BE2C (cell line): ENCODE results near the gene GARIN5A.

Experiments
- DNase-seq: peaks from one replicate; pipeline ENCODE4 v3.0.0-alpha.2; 2020
- H3K27me3 ChIP-seq: fragments of 250-450 bp; sonication (Bioruptor Pico); 2 replicates; pipeline ENCODE4 v1.5.1; 2020; ENCODE audit warnings: mild to moderate bottlenecking
- H3K36me3 ChIP-seq: fragments of 250-450 bp; sonication (Bioruptor Pico); 2 replicates; pipeline ENCODE4 v1.5.1; 2020; ENCODE audit warnings: mild to moderate bottlenecking
- H3K4me1 ChIP-seq: fragments of 250-450 bp; sonication (Bioruptor Pico); 2 replicates; pipeline ENCODE4 v1.5.1; 2020
- H3K4me3 ChIP-seq: 2 replicates; pipeline ENCODE4 v1.5.1; 2011; ENCODE audit warnings: low read depth, low read length
- H3K9me3 ChIP-seq: fragments of 250-450 bp; sonication (Bioruptor Pico); 2 replicates; pipeline ENCODE4 v1.5.1; 2020
- TF ChIP-seq, protein P1 (sequence below): IDR thresholded peaks from 2 replicates; pipeline ENCODE4 v1.5.1; 2012; ENCODE audit warnings: mild to moderate bottlenecking, low read depth, low read length

The GARIN5A gene

DNA sequence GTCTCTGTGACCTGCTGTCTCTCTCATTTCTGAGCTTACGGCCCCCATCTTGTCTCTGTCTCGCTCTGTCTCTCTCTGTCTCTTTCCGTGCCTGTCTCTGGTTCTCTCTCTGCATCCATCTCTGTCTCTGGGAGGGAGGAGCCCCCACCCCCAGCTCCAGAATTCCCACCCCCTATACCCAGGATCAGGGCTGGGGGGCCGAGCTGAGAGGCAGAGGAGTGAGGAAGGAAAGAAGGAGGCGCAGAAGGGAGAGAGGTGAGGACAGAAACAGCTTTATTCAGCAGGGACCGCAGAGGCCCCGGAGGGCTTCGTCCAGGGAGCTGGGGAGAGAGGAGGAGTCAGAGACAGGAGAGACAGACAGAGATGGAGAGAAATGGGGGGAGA lies 20.4 kb upstream of the GARIN5A start:
- H3K36me3 ChIP-seq, result no peaks in the 10 kb centered on the region
- TF ChIP-seq, protein P1, sequence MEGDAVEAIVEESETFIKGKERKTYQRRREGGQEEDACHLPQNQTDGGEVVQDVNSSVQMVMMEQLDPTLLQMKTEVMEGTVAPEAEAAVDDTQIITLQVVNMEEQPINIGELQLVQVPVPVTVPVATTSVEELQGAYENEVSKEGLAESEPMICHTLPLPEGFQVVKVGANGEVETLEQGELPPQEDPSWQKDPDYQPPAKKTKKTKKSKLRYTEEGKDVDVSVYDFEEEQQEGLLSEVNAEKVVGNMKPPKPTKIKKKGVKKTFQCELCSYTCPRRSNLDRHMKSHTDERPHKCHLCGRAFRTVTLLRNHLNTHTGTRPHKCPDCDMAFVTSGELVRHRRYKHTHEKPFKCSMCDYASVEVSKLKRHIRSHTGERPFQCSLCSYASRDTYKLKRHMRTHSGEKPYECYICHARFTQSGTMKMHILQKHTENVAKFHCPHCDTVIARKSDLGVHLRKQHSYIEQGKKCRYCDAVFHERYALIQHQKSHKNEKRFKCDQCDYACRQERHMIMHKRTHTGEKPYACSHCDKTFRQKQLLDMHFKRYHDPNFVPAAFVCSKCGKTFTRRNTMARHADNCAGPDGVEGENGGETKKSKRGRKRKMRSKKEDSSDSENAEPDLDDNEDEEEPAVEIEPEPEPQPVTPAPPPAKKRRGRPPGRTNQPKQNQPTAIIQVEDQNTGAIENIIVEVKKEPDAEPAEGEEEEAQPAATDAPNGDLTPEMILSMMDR, result no peak
- DNase-seq, result no peak
- peaks cover 7% of the 10 kb centered on the region for H3K27me3 ChIP-seq
- no peaks in the 10 kb centered on the region for H3K9me3 ChIP-seq
- peaks cover 4% of the 10 kb centered on the region; the same call in 1 of the 2 replicates for H3K4me1 ChIP-seq
- H3K4me3 ChIP-seq, result no peak overlapping the region

GRCh38 chr19:50496189-50497021 lies 19.8 kb upstream of the GARIN5A start:
- H3K4me1 ChIP-seq, result peaks cover 4% of the 10 kb centered on the region; the same call in 1 of the 2 replicates
- H3K27me3 ChIP-seq, result peaks cover 13% of the 10 kb centered on the region
- H3K9me3 ChIP-seq, result no peaks in the 10 kb centered on the region
- H3K4me3 ChIP-seq, result no peak overlapping the region
- DNase-seq, result no peak
- TF ChIP-seq, protein P1, result no peak
- H3K36me3 ChIP-seq, result no peaks in the 10 kb centered on the region

GRCh38 chr19:50495020-50495531 lies 18.4 kb upstream of the GARIN5A start:
- no peak for DNase-seq
- no peak overlapping the region for H3K4me3 ChIP-seq
- H3K27me3 ChIP-seq, result peaks cover 14% of the 10 kb centered on the region
- no peaks in the 10 kb centered on the region for H3K9me3 ChIP-seq
- TF ChIP-seq, protein P1, result no peak
- no peaks in the 10 kb centered on the region for H3K36me3 ChIP-seq
- H3K4me1 ChIP-seq, result peaks cover under 1% of the 10 kb centered on the region; the same call in 1 of the 2 replicates

- H3K4me1 ChIP-seq, result no peaks in the 10 kb centered on the region
- H3K27me3 ChIP-seq, result peaks cover 18% of the 10 kb centered on the region
- no peaks in the 10 kb centered on the region for H3K9me3 ChIP-seq
- DNase-seq, result no peak
- TF ChIP-seq, protein P1, result no peak
- no peak overlapping the region for H3K4me3 ChIP-seq
- H3K36me3 ChIP-seq, result no peaks in the 10 kb centered on the region
These were observed 17.8 kb upstream of the GARIN5A start for GRCh38 chr19:50494186-50495019.

GRCh38 chr19:50493171-50493570 lies 16.5 kb upstream of the GARIN5A start:
- H3K27me3 ChIP-seq, result peaks cover 27% of the 10 kb centered on the region

More at GRCh38 chr19:50493171-50493570, 16.5 kb upstream of the GARIN5A start:
- Histone ChIP-seq H3K4me1 (no peaks in the 10 kb centered on the region), H3K9me3 (no peaks in the 10 kb centered on the region), H3K4me3 (no peak overlapping the region), H3K36me3 (no peaks in the 10 kb centered on the region)
- TF ChIP-seq, protein P1, result no peak
- DNase-seq, result no peak
